Neuronal stem cell (in vitro differentiated cells): ENCODE measurements around the gene TMEM61.

Source experiments
- DNase-seq: peaks from one replicate; pipeline ENCODE4 v3.0.0-alpha.2; 2013; ENCODE audit warnings: low spot score
- H2AFZ ChIP-seq: one replicate; pipeline ENCODE4 v1.6.1; 2013; ENCODE audit warnings: mild to moderate bottlenecking, low read length, inconsistent platforms
- H2AK5ac ChIP-seq: 2 replicates; pipeline ENCODE4 v1.6.1; 2013; ENCODE audit warnings: low read depth, mild to moderate bottlenecking, inconsistent platforms, low read length, moderate library complexity, mixed read lengths
- H2BK120ac ChIP-seq: 2 replicates; pipeline ENCODE4 v1.6.1; 2013; ENCODE audit warnings: low read depth, mild to moderate bottlenecking, inconsistent platforms, low read length, moderate library complexity, mixed read lengths
- H2BK12ac ChIP-seq: one replicate; pipeline ENCODE4 v1.6.1; 2013; ENCODE audit warnings: low read length, inconsistent platforms
- H2BK15ac ChIP-seq: 2 replicates; pipeline ENCODE4 v1.6.1; 2013; ENCODE audit warnings: mild to moderate bottlenecking, low read length, inconsistent platforms, mixed read lengths
- H2BK5ac ChIP-seq: one replicate; pipeline ENCODE4 v1.6.1; 2013; ENCODE audit warnings: inconsistent platforms, mild to moderate bottlenecking, low read length, moderate library complexity
- H3K14ac ChIP-seq: one replicate; pipeline ENCODE4 v1.6.1; 2013; ENCODE audit warnings: low read length, inconsistent platforms
- H3K18ac ChIP-seq: 2 replicates; pipeline ENCODE4 v1.6.1; 2013; ENCODE audit warnings: low read length, inconsistent platforms
- H3K23ac ChIP-seq: 2 replicates; pipeline ENCODE4 v1.6.1; 2013; ENCODE audit warnings: low read depth, mild to moderate bottlenecking, mixed read lengths, low read length, inconsistent platforms; ENCODE audit not compliant: poor library complexity
- H3K27ac ChIP-seq: replicated peaks from 3 replicates; pipeline ENCODE4 v1.5.1; 2013; ENCODE audit warnings: low read length, inconsistent platforms
- H3K27me3 ChIP-seq, 3 experiments: 2 replicates each; pipeline ENCODE4 v1.6.1; 2013; ENCODE audit warnings: low read length in 3 of 3, mild to moderate bottlenecking in 2 of 3, inconsistent platforms in 1 of 3, low read depth in 1 of 3, mixed read lengths in 1 of 3, moderate library complexity in 1 of 3; ENCODE audit not compliant: control insufficient read depth in 3 of 3, insufficient read depth in 3 of 3
- H3K36me3 ChIP-seq, 2 donors: replicated peaks in 1 of 2; 2 replicates each; pipeline ENCODE4 v1.6.1; 2013; ENCODE audit warnings: low read length in 2 of 2; ENCODE audit not compliant: control insufficient read depth in 2 of 2, insufficient read depth in 2 of 2
- H3K4ac ChIP-seq: 2 replicates; pipeline ENCODE4 v1.6.1; 2013; ENCODE audit warnings: inconsistent platforms, mild to moderate bottlenecking, low read length, moderate library complexity
- H3K4me1 ChIP-seq, 2 donors: 1 replicate in 1 of 2; 2 replicates in 1 of 2; pipeline ENCODE4 v1.6.1; 2013; ENCODE audit warnings: low read length in 2 of 2, low read depth in 1 of 2; ENCODE audit not compliant: control insufficient read depth in 2 of 2, insufficient read depth in 1 of 2
- H3K4me2 ChIP-seq: one replicate; pipeline ENCODE4 v1.6.1; 2013; ENCODE audit warnings: mild to moderate bottlenecking, low read length, inconsistent platforms; ENCODE audit not compliant: insufficient read depth, poor library complexity, severe bottlenecking
- H3K4me3 ChIP-seq, 2 donors: 2 replicates each; pipeline ENCODE4 v1.5.1; 2013; ENCODE audit warnings: low read length in 2 of 2, mild to moderate bottlenecking in 2 of 2, inconsistent platforms in 1 of 2, moderate library complexity in 1 of 2
- H3K79me1 ChIP-seq: one replicate; pipeline ENCODE4 v1.6.1; 2013; ENCODE audit warnings: low read depth, mild to moderate bottlenecking, inconsistent platforms, low read length, moderate library complexity
- H3K9ac ChIP-seq: one replicate; pipeline ENCODE4 v1.6.1; 2013; ENCODE audit warnings: mild to moderate bottlenecking, low read depth, low read length, inconsistent platforms; ENCODE audit not compliant: poor library complexity
- H3K9me3 ChIP-seq, 2 donors: replicated peaks in 1 of 2; 2 replicates each; pipeline versions ENCODE3 to v1.6.1; 2013; ENCODE audit warnings: low read length in 2 of 2, mild to moderate bottlenecking in 2 of 2, inconsistent platforms in 1 of 2, low read depth in 1 of 2, mixed read lengths in 1 of 2, moderate library complexity in 1 of 2; ENCODE audit not compliant: control insufficient read depth in 2 of 2, insufficient read depth in 1 of 2
- H4K8ac ChIP-seq: one replicate; pipeline ENCODE4 v1.6.1; 2013; ENCODE audit warnings: low read depth, mild to moderate bottlenecking, inconsistent platforms, low read length, moderate library complexity
- H4K91ac ChIP-seq: one replicate; pipeline ENCODE4 v1.6.1; 2013; ENCODE audit warnings: low read length, low read depth, mild to moderate bottlenecking, inconsistent platforms; ENCODE audit not compliant: poor library complexity
- WGBS, 2 donors: extraction: QIAGEN DNeasy Blood & Tissue Kit; methylation state at CpG; one replicate each; pipeline ENCODE4 v1.1.7; 2013; ENCODE audit warnings: missing lambda C conversion rate in 2 of 2, mixed read lengths in 1 of 2; ENCODE audit not compliant: insufficient read length in 2 of 2, insufficient replicate concordance in 1 of 2; ENCODE audit errors: extremely low coverage in 2 of 2; 5-methylcytosine and 5-hydroxymethylcytosine counted together

The TMEM61 gene

GRCh38 chr1:55034476-55035133, 54.2 kb downstream of the TMEM61 start:
- DNase-seq: no peak
- peaks cover 0 to 13% of the 10 kb centered on the region in 2 donors for H3K4me1 ChIP-seq
- H3K27ac ChIP-seq: no peak overlapping the region
- no peak overlapping the region for H3K18ac ChIP-seq
- H3K9ac ChIP-seq: no peak overlapping the region
- H3K4me3 ChIP-seq: no peak overlapping the region
- no peaks in the 10 kb centered on the region for H3K79me1 ChIP-seq
- H4K8ac ChIP-seq: no peak overlapping the region
- no peak overlapping the region for H2AK5ac ChIP-seq
- no peaks in the 10 kb centered on the region for H3K36me3 ChIP-seq
- H3K4me2 ChIP-seq: no peak overlapping the region
- H2BK5ac ChIP-seq: no peak overlapping the region
- H3K23ac ChIP-seq: no peak overlapping the region
- peaks cover under 1 to 66% (median 12%) of the 10 kb centered on the region in 3 experiments for H3K27me3 ChIP-seq
- H3K9me3 ChIP-seq: peaks cover 0 to 3% of the 10 kb centered on the region in 2 donors
- H4K91ac ChIP-seq: no peak overlapping the region
- no peak overlapping the region for H2BK12ac ChIP-seq
- no CpG with 5 or more reads among the region's 6 CpGs for WGBS, 2 donors
- no peak overlapping the region for H2BK15ac ChIP-seq
- no peak overlapping the region for H3K14ac ChIP-seq
- no peak overlapping the region for H2BK120ac ChIP-seq
- no peak overlapping the region for H3K4ac ChIP-seq
- no peak overlapping the region for H2AFZ ChIP-seq

- H3K14ac ChIP-seq: no peak overlapping the region
- no peak for DNase-seq
- no peak overlapping the region for H2BK12ac ChIP-seq
- H4K8ac ChIP-seq: no peak overlapping the region
- H3K79me1 ChIP-seq: no peaks in the 10 kb centered on the region
- no peak overlapping the region for H2BK5ac ChIP-seq
- H3K27ac ChIP-seq: no peak overlapping the region
- H3K23ac ChIP-seq: no peak overlapping the region
- H2AFZ ChIP-seq: no peak overlapping the region
- peaks cover 0 to 2% of the 10 kb centered on the region in 2 donors for H3K9me3 ChIP-seq
- no peak overlapping the region for H3K4ac ChIP-seq
- H3K4me3 ChIP-seq: no peak overlapping the region
- H3K18ac ChIP-seq: no peak overlapping the region
- H3K36me3 ChIP-seq: no peaks in the 10 kb centered on the region
- H2BK15ac ChIP-seq: no peak overlapping the region
- peaks cover 0 to 19% of the 10 kb centered on the region in 2 donors for H3K4me1 ChIP-seq
- no peak overlapping the region for H2AK5ac ChIP-seq
- H4K91ac ChIP-seq: no peak overlapping the region
- H3K4me2 ChIP-seq: no peak overlapping the region
- WGBS, 2 donors: no CpG with 5 or more reads among the region's 4 CpGs
- peaks cover 7 to 70% (median 25%) of the 10 kb centered on the region in 3 experiments for H3K27me3 ChIP-seq
- no peak overlapping the region for H2BK120ac ChIP-seq
- H3K9ac ChIP-seq: no peak overlapping the region
Observed at GRCh38 chr1:55035904-55036303, 55.5 kb downstream of the TMEM61 start.

GRCh38 chr1:55037733-55038551, 57.5 kb downstream of the TMEM61 start:
- H3K79me1 ChIP-seq: no peaks in the 10 kb centered on the region
- H3K9me3 ChIP-seq: peaks cover 0 to 2% of the 10 kb centered on the region in 2 donors
- no peak overlapping the region for H3K23ac ChIP-seq
- H2AK5ac ChIP-seq: peak overlapping the region; percentile 8
- no peaks in the 10 kb centered on the region for H3K36me3 ChIP-seq
- H3K18ac ChIP-seq: peak overlapping the region; percentile 7
- no peak overlapping the region for H4K91ac ChIP-seq
- H2BK15ac ChIP-seq: peak overlapping the region; percentile 34
- H2BK120ac ChIP-seq: no peak overlapping the region
- H3K14ac ChIP-seq: no peak overlapping the region
- H3K27me3 ChIP-seq: peaks cover 7 to 90% (median 29%) of the 10 kb centered on the region in 3 experiments
- DNase-seq: no peak
- H3K4me2 ChIP-seq: no peak overlapping the region
- H4K8ac ChIP-seq: no peak overlapping the region
- H3K4ac ChIP-seq: no peak overlapping the region
- H2BK5ac ChIP-seq: no peak overlapping the region
- H2AFZ ChIP-seq: no peak overlapping the region
- H3K9ac ChIP-seq: no peak overlapping the region
- WGBS, 2 donors: no CpG with 5 or more reads among the region's 8 CpGs
- no peak overlapping the region for H3K4me3 ChIP-seq
- peaks cover 0 to 19% of the 10 kb centered on the region in 2 donors for H3K4me1 ChIP-seq
- no peak overlapping the region for H3K27ac ChIP-seq
- H2BK12ac ChIP-seq: peak overlapping the region; percentile 51

GRCh38 chr1:55038552-55038838, 58.1 kb downstream of the TMEM61 start:
- H3K4me3 ChIP-seq: no peak overlapping the region
- H3K27ac ChIP-seq: no peak overlapping the region
- H3K9me3 ChIP-seq: peaks cover 0 to 2% of the 10 kb centered on the region in 2 donors
- no peak overlapping the region for H4K91ac ChIP-seq
- H2BK12ac ChIP-seq: peak overlapping the region; percentile 51
- H3K18ac ChIP-seq: no peak overlapping the region
- no CpG with 5 or more reads among the region's 3 CpGs for WGBS, 2 donors
- no peak overlapping the region for H3K23ac ChIP-seq
- no peak for DNase-seq
- no peaks in the 10 kb centered on the region for H3K36me3 ChIP-seq
- H3K4me1 ChIP-seq: peaks cover 0 to 17% of the 10 kb centered on the region in 2 donors
- H2AK5ac ChIP-seq: no peak overlapping the region
- no peak overlapping the region for H3K14ac ChIP-seq
- H2BK5ac ChIP-seq: no peak overlapping the region
- no peak overlapping the region for H3K4me2 ChIP-seq
- H4K8ac ChIP-seq: no peak overlapping the region
- H2BK120ac ChIP-seq: no peak overlapping the region
- H2BK15ac ChIP-seq: peak overlapping the region; percentile 34
- no peak overlapping the region for H3K4ac ChIP-seq
- H3K27me3 ChIP-seq: peaks cover 7 to 91% (median 29%) of the 10 kb centered on the region in 3 experiments
- H3K9ac ChIP-seq: no peak overlapping the region
- H2AFZ ChIP-seq: no peak overlapping the region
- H3K79me1 ChIP-seq: no peaks in the 10 kb centered on the region
